ENCODE measurements around the gene ISM1.

DNA sequence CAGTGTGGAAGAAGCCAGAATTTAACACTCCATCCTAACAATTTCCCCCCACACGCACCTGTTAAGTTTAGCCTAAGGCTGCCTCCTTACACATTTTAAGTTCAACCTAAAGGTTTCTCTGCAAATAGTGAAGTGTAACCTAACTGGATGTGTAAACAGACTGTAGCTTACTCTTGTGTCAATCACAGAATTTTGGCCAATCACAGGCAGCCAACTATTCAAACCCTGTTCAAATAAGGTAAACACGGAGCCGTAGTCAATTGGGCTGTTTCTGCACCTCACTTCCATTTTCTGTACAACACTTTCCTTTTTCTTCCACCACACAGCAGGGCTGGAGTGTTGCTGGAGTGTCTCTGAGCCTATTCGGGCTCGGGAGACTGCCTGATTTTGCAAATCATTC lies 92.1 kb downstream of the ISM1 start:
- TF ChIP-seq, protein P1, sequence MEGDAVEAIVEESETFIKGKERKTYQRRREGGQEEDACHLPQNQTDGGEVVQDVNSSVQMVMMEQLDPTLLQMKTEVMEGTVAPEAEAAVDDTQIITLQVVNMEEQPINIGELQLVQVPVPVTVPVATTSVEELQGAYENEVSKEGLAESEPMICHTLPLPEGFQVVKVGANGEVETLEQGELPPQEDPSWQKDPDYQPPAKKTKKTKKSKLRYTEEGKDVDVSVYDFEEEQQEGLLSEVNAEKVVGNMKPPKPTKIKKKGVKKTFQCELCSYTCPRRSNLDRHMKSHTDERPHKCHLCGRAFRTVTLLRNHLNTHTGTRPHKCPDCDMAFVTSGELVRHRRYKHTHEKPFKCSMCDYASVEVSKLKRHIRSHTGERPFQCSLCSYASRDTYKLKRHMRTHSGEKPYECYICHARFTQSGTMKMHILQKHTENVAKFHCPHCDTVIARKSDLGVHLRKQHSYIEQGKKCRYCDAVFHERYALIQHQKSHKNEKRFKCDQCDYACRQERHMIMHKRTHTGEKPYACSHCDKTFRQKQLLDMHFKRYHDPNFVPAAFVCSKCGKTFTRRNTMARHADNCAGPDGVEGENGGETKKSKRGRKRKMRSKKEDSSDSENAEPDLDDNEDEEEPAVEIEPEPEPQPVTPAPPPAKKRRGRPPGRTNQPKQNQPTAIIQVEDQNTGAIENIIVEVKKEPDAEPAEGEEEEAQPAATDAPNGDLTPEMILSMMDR (IDR thresholded peaks at IDR 0.05; ENCODE audit: poor library complexity, severe bottlenecking), result no peak
- TF ChIP-seq POLR2AphosphoS5 (IDR thresholded peaks at IDR 0.05), result no peak
- TF ChIP-seq EZH2 (IDR thresholded peaks at IDR 0.05; ENCODE audit: borderline replicate concordance, insufficient read depth, low read length, poor library complexity, severe bottlenecking), result no peak
- TF ChIP-seq, protein P2, sequence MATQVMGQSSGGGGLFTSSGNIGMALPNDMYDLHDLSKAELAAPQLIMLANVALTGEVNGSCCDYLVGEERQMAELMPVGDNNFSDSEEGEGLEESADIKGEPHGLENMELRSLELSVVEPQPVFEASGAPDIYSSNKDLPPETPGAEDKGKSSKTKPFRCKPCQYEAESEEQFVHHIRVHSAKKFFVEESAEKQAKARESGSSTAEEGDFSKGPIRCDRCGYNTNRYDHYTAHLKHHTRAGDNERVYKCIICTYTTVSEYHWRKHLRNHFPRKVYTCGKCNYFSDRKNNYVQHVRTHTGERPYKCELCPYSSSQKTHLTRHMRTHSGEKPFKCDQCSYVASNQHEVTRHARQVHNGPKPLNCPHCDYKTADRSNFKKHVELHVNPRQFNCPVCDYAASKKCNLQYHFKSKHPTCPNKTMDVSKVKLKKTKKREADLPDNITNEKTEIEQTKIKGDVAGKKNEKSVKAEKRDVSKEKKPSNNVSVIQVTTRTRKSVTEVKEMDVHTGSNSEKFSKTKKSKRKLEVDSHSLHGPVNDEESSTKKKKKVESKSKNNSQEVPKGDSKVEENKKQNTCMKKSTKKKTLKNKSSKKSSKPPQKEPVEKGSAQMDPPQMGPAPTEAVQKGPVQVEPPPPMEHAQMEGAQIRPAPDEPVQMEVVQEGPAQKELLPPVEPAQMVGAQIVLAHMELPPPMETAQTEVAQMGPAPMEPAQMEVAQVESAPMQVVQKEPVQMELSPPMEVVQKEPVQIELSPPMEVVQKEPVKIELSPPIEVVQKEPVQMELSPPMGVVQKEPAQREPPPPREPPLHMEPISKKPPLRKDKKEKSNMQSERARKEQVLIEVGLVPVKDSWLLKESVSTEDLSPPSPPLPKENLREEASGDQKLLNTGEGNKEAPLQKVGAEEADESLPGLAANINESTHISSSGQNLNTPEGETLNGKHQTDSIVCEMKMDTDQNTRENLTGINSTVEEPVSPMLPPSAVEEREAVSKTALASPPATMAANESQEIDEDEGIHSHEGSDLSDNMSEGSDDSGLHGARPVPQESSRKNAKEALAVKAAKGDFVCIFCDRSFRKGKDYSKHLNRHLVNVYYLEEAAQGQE (IDR thresholded peaks at IDR 0.05; ENCODE audit: borderline replicate concordance), result no peak
- no peak for TF ChIP-seq RAD21 (conservative IDR thresholded peaks at IDR 0.05)
- no peak for TF ChIP-seq TAF1 (IDR thresholded peaks at IDR 0.05; ENCODE audit: low read depth)
- no peak for TF ChIP-seq MXI1 (conservative IDR thresholded peaks at IDR 0.05; ENCODE audit: poor library complexity, severe bottlenecking)
- TF ChIP-seq SMC3 (conservative IDR thresholded peaks at IDR 0.05; ENCODE audit: poor library complexity), result no peak
- TF ChIP-seq EP300 (conservative IDR thresholded peaks at IDR 0.05; ENCODE audit: poor library complexity, severe bottlenecking), result no peak

Data from neural cell (in vitro differentiated cells).